Measurements from ENCODE around the gene PRPF40A. TPM values are rescaled to one million over a fixed set of nuclear protein-coding genes. Genes with fewer than 3 reads are reported as not detected.

Gene PRPF40A
- total and polyA plus RNA-seq, 9 of the 15 experiments (the other 6 are each of a cell fraction or from before 2014, with no cell fraction given): 168 to 304 (median 264) TPM

DNA sequence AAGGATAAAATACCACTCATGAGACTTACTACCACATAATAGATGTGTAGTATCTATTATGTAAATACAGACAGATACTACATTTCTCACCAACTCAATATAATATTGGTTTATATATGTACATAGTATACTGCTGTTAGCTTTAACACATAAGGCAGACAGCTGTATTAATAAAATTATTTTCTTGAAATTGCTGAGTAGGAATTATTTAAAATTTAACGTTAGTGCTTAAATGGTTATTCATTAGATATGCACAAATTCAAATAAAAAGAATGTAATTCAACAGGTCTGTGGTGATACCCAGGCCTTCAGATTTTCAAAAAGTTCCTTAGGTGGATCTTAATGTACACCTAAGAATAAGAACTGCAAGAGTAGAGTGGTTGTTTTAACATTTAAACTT lies 59.0 kb downstream of the PRPF40A start (continued):
- TF ChIP-seq, protein P1, sequence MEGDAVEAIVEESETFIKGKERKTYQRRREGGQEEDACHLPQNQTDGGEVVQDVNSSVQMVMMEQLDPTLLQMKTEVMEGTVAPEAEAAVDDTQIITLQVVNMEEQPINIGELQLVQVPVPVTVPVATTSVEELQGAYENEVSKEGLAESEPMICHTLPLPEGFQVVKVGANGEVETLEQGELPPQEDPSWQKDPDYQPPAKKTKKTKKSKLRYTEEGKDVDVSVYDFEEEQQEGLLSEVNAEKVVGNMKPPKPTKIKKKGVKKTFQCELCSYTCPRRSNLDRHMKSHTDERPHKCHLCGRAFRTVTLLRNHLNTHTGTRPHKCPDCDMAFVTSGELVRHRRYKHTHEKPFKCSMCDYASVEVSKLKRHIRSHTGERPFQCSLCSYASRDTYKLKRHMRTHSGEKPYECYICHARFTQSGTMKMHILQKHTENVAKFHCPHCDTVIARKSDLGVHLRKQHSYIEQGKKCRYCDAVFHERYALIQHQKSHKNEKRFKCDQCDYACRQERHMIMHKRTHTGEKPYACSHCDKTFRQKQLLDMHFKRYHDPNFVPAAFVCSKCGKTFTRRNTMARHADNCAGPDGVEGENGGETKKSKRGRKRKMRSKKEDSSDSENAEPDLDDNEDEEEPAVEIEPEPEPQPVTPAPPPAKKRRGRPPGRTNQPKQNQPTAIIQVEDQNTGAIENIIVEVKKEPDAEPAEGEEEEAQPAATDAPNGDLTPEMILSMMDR (IDR thresholded peaks at IDR 0.05 in 2 of 3, conservative IDR thresholded peaks at IDR 0.05 in 1 of 3; ENCODE audit: insufficient read depth in 2 of 3, low read depth in 1 of 3, low read length in 3 of 3): no peak
- TF ChIP-seq KDM2B (CRISPR knock-in tag; IDR thresholded peaks at IDR 0.05): no peak
- no peak for TF ChIP-seq TSC22D4 (tag; IDR thresholded peaks at IDR 0.05)
- TF ChIP-seq NFYB (IDR thresholded peaks at IDR 0.05; ENCODE audit: extremely low read depth, insufficient read length): no peak

DNA sequence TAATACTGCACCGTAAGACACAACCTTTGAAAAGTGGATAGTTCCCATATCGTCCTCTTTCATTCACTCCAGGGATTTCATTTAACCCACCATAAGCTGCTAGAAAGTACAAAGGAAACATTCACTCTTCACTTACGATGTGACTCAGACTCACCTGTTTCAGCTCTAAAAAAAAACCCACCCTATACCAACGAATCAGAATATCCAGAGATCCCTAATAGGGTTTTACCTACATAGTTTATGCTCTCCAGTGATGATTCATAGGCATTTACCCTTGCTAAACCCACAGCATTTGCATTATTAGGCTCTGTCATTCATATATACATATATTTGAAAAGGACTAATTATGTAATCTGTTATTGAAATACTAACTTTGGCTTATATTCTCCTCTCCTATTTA lies 60.2 kb downstream of the PRPF40A start:
- Histone ChIP-seq H2AFZ (ENCODE audit: low read depth, low read length) (no peak overlapping the region), H3K36me3 (ENCODE audit: control insufficient read depth, insufficient read depth, low read length) (peaks cover 92% of the 10 kb centered on the region), H3K9ac (ENCODE audit: insufficient read depth in 1 of 2, low read depth in 2 of 2, low read length in 2 of 2) (no peak overlapping the region), H4K20me1 (replicated peaks; ENCODE audit: control insufficient read depth, insufficient read depth, low read length) (no peaks in the 10 kb centered on the region), H3K4me2 (ENCODE audit: insufficient read depth, low read length) (no peak overlapping the region), H3K4me1 (replicated peaks in 1 of 2; ENCODE audit: control insufficient read depth in 2 of 2, insufficient read depth in 2 of 2, low read length in 2 of 2) (no peaks in the 10 kb centered on the region), H3K27ac (ENCODE audit: extremely low read depth, low read depth, low read length) (no peak overlapping the region), H3K9me3 (replicated peaks; ENCODE audit: control insufficient read depth, insufficient read depth, low read depth, low read length) (no peaks in the 10 kb centered on the region), H3K9me1 (ENCODE audit: control insufficient read depth, insufficient read depth, low read length) (no peaks in the 10 kb centered on the region), H3K4me3 (no peak overlapping the region), H3K79me2 (ENCODE audit: control insufficient read depth, insufficient read depth, low read length) (no peaks in the 10 kb centered on the region), H3K27me3 (ENCODE audit: control insufficient read depth in 2 of 2, insufficient read depth in 2 of 2, low read length in 2 of 2) (no peaks in the 10 kb centered on the region)
- WGBS (ENCODE audit: insufficient coverage, low coverage, missing lambda C conversion rate): 99% methylated on average over 4 of the region's 4 CpGs
- in situ Hi-C loops (cut with MboI): no loop called here
- BruUV-seq (replicated peaks): no TSS peak
- no peak for ATAC-seq
- intact Hi-C loops (cut with micrococcal nuclease): no loop called here
- ChIA-PET POLR2A (interaction anchor here (0.8 to 1.6 kb wide), 3 partner anchors 9 to 14 kb away, joined by 3 to 4 read pairs (median 3); no protein-coding TSS in a partner anchor), CTCF (ENCODE audit: low intra/inter-chr PET ratio) (no interaction called here)
- no peak for DNase-seq (ENCODE audit: extremely low read depth in 1 of 4, low spot score in 3 of 4)
- FAIRE-seq: no peak
- TF ChIP-seq, protein P2, sequence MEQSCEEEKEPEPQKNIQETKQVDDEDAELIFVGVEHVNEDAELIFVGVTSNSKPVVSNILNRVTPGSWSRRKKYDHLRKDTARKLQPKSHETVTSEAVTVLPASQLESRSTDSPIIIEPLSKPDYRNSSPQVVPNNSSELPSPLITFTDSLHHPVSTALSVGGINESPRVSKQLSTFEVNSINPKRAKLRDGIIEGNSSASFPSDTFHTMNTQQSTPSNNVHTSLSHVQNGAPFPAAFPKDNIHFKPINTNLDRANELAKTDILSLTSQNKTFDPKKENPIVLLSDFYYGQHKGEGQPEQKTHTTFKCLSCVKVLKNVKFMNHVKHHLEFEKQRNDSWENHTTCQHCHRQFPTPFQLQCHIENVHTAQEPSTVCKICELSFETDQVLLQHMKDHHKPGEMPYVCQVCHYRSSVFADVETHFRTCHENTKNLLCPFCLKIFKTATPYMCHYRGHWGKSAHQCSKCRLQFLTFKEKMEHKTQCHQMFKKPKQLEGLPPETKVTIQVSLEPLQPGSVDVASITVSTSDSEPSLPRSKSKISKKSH (CRISPR knock-in tag; IDR thresholded peaks at IDR 0.05): no peak
- TF ChIP-seq GTF2A2 (tag; IDR thresholded peaks at IDR 0.05) (no peak), MBD2 (IDR thresholded peaks at IDR 0.05; ENCODE audit: borderline replicate concordance, low read depth) (no peak), HNRNPH1 (optimal IDR thresholded peaks at IDR 0.05; ENCODE audit: low read depth, low read length) (no peak)
- TF ChIP-seq, protein P3, sequence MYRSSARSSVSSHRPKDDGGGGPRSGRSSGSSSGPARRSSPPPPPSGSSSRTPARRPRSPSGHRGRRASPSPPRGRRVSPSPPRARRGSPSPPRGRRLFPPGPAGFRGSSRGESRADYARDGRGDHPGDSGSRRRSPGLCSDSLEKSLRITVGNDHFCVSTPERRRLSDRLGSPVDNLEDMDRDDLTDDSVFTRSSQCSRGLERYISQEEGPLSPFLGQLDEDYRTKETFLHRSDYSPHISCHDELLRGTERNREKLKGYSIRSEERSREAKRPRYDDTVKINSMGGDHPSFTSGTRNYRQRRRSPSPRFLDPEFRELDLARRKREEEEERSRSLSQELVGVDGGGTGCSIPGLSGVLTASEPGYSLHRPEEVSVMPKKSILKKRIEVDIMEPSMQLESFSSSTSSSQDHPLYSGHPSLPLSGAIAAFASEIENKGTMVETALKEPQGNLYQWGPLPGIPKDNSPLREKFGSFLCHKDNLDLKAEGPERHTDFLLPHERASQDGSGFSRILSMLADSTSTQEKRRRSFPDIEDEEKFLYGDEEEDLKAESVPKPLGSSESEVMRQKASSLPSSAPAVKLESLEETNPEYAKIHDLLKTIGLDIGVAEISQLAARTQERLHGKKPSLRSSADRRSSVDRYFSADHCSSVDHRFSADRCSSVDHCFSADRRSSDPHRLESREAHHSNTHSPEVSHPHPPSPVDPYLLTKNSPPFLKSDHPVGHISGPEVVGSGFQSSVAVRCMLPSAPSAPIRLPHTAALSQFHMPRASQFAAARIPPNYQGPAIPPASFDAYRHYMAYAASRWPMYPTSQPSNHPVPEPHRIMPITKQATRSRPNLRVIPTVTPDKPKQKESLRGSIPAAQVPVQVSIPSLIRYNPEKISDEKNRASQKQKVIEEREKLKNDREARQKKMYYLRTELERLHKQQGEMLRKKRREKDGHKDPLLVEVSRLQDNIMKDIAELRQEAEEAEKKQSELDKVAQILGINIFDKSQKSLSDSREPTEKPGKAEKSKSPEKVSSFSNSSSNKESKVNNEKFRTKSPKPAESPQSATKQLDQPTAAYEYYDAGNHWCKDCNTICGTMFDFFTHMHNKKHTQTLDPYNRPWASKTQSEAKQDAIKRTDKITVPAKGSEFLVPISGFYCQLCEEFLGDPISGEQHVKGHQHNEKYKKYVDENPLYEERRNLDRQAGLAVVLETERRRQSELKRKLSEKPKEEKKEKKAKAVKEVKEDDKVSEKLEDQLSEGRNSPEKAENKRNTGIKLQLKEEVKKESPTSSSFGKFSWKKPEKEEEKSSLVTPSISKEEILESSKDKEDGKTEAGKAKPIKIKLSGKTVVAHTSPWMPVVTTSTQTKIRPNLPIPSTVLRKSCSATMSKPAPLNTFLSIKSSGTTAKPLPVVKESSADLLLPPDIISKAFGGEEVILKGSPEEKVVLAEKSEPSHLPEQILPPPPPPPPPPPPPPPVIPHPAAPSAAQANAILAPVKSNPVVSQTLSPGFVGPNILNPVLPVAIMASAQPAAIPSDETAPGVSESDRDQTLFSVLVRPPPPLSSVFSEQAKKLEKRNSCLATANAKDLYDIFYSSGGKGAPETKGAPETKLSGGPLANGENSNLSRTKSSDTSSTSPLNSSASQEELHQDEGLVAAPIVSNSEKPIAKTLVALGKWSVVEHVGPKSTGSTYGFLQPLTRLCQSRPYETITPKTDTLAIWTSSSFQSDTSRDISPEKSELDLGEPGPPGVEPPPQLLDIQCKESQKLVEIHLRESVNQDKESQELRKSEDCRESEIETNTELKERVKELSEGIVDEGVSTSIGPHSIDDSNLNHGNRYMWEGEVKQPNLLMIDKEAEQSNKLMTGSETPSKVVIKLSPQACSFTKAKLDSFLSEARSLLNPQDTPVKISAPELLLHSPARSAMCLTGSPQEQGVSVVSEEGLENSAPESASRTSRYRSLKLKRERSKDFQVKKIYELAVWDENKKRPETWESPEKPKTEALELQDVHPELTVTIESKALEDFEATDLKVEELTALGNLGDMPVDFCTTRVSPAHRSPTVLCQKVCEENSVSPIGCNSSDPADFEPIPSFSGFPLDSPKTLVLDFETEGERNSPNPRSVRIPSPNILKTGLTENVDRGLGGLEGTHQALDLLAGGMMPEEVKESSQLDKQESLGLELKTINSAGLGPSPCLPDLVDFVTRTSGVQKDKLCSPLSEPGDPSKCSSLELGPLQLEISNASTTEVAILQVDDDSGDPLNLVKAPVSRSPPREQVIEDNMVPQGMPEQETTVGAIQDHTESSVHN (IDR thresholded peaks at IDR 0.05; ENCODE audit: borderline replicate concordance in 1 of 2, low read depth in 1 of 2): no peak
